ENCODE results near the gene RNF41. TPM values are rescaled to one million over a fixed set of nuclear protein-coding genes. Genes with fewer than 3 reads are reported as not detected.

Gene RNF41
- total RNA-seq, 1 donor from 2014 or later: 48.6 TPM

- H3K4me3 Mint-ChIP-seq: peak within 1 kb of the TSS; percentile 100
- TF ChIP-seq CTCF (conservative IDR thresholded peaks at IDR 0.05): peak; percentile 85
- H3K4me1 Mint-ChIP-seq: peaks cover 46% of the 10 kb centered on the region
- no peaks in the 10 kb centered on the region for H3K9me3 Mint-ChIP-seq
- no peaks in the 10 kb centered on the region for H3K27me3 Mint-ChIP-seq (ENCODE audit: low read depth)
- H3K36me3 Mint-ChIP-seq (ENCODE audit: low read depth): no peaks in the 10 kb centered on the region
- DNase-seq (ENCODE audit: low read depth, low spot score): peak; percentile 98
- H3K27ac Mint-ChIP-seq (ENCODE audit: unreplicated experiment): peak within 1 kb of the TSS; percentile 96
These were observed 2.5 kb upstream of the RNF41 start, which contains the start of gene NABP2 for GRCh38 chr12:56224102-56224701. Gene NABP2, plus strand, starts transcription at chr12:56224342. Its CDS starts 515 bp downstream, at chr12:56224857.

- peak overlapping the region; percentile 90 for H3K4me3 Mint-ChIP-seq
- H3K27me3 Mint-ChIP-seq (ENCODE audit: low read depth): no peaks in the 10 kb centered on the region
- H3K9me3 Mint-ChIP-seq: no peaks in the 10 kb centered on the region
- H3K27ac Mint-ChIP-seq (ENCODE audit: unreplicated experiment): peak overlapping the region; percentile 96
- H3K4me1 Mint-ChIP-seq: peaks cover 46% of the 10 kb centered on the region
- H3K36me3 Mint-ChIP-seq (ENCODE audit: low read depth): no peaks in the 10 kb centered on the region
- no peak for DNase-seq (ENCODE audit: low read depth, low spot score)
- no peak for TF ChIP-seq CTCF (conservative IDR thresholded peaks at IDR 0.05)
These were observed 1.9 kb upstream of the RNF41 start for GRCh38 chr12:56223571-56224101.

- no peaks in the 10 kb centered on the region for H3K9me3 Mint-ChIP-seq
- no peaks in the 10 kb centered on the region for H3K36me3 Mint-ChIP-seq (ENCODE audit: low read depth)
- no peaks in the 10 kb centered on the region for H3K27me3 Mint-ChIP-seq (ENCODE audit: low read depth)
- H3K27ac Mint-ChIP-seq (ENCODE audit: unreplicated experiment): peak overlapping the region; percentile 95
- no peak for TF ChIP-seq CTCF (conservative IDR thresholded peaks at IDR 0.05)
- H3K4me1 Mint-ChIP-seq: peaks cover 46% of the 10 kb centered on the region
- H3K4me3 Mint-ChIP-seq: peak overlapping the region; percentile 100
- DNase-seq (ENCODE audit: low read depth, low spot score): no peak
These were observed 791 bp upstream of the RNF41 start for GRCh38 chr12:56222531-56222895.

GRCh38 chr12:56221232-56221756 is 428 bp downstream of the RNF41 start:
- H3K4me3 Mint-ChIP-seq: peak overlapping the region; percentile 100
- no peak for TF ChIP-seq CTCF (conservative IDR thresholded peaks at IDR 0.05)
- DNase-seq (ENCODE audit: low read depth, low spot score): peak; percentile 14
- H3K9me3 Mint-ChIP-seq: no peaks in the 10 kb centered on the region
- peaks cover 4% of the 10 kb centered on the region for H3K36me3 Mint-ChIP-seq (ENCODE audit: low read depth)
- H3K4me1 Mint-ChIP-seq: peaks cover 46% of the 10 kb centered on the region
- H3K27me3 Mint-ChIP-seq (ENCODE audit: low read depth): no peaks in the 10 kb centered on the region
- H3K27ac Mint-ChIP-seq (ENCODE audit: unreplicated experiment): peak overlapping the region; percentile 95

- H3K4me1 Mint-ChIP-seq: peaks cover 46% of the 10 kb centered on the region
- peaks cover 4% of the 10 kb centered on the region for H3K36me3 Mint-ChIP-seq (ENCODE audit: low read depth)
- TF ChIP-seq CTCF (conservative IDR thresholded peaks at IDR 0.05): no peak
These were observed 1.0 kb downstream of the RNF41 start for GRCh38 chr12:56220611-56221231.

More at GRCh38 chr12:56220611-56221231, 1.0 kb downstream of the RNF41 start:
- Mint-ChIP-seq H3K9me3 (no peaks in the 10 kb centered on the region), H3K27ac (ENCODE audit: unreplicated experiment) (peak overlapping the region; percentile 95), H3K27me3 (ENCODE audit: low read depth) (no peaks in the 10 kb centered on the region), H3K4me3 (peak overlapping the region; percentile 100)
- DNase-seq (ENCODE audit: low read depth, low spot score): no peak
